ENCODE results near the gene FRMPD1.

Gene FRMPD1

GRCh38 chr9:37787059-37787458, 136.3 kb downstream of the FRMPD1 start:
- Histone ChIP-seq H3K9me3 (replicated peaks; ENCODE audit: insufficient read depth, low read length) (no peaks in the 10 kb centered on the region), H3K9ac (ENCODE audit: low read length) (no peak overlapping the region), H3K27ac (ENCODE audit: low read length) (no peak overlapping the region), H3K27me3 (replicated peaks; ENCODE audit: insufficient read depth, low read length) (no peaks in the 10 kb centered on the region), H4K20me1 (ENCODE audit: insufficient read depth, low read length) (no peaks in the 10 kb centered on the region), H3K36me3 (replicated peaks; ENCODE audit: insufficient read depth, low read length) (no peaks in the 10 kb centered on the region; the same call in 1 of the 2 replicates), H3K4me1 (ENCODE audit: low read length) (peaks cover 7% of the 10 kb centered on the region; the same call in 1 of the 2 replicates), H2AFZ (ENCODE audit: low read length) (no peak overlapping the region), H3K4me2 (ENCODE audit: low read depth, low read length) (no peak overlapping the region), H3K4me3 (ENCODE audit: low read length) (no peak overlapping the region), H3K79me2 (ENCODE audit: low read length) (peaks cover 32% of the 10 kb centered on the region), H3K9me2 (replicated peaks; ENCODE audit: insufficient read depth, low read length) (no peaks in the 10 kb centered on the region), H3F3A (ENCODE audit: insufficient read depth, low read length) (0 out of 2 replicates have a peak, but pooled peaks cover 6% of the 10 kb centered on the region)
- no peak for TF ChIP-seq EZH2 (optimal IDR thresholded peaks at IDR 0.05; ENCODE audit: low read depth, low read length)
- no peak for DNase-seq

GRCh38 chr9:37788332-37788731, 137.6 kb downstream of the FRMPD1 start:
- H3K4me3 ChIP-seq (ENCODE audit: low read length), result no peak overlapping the region
- TF ChIP-seq, protein P1, sequence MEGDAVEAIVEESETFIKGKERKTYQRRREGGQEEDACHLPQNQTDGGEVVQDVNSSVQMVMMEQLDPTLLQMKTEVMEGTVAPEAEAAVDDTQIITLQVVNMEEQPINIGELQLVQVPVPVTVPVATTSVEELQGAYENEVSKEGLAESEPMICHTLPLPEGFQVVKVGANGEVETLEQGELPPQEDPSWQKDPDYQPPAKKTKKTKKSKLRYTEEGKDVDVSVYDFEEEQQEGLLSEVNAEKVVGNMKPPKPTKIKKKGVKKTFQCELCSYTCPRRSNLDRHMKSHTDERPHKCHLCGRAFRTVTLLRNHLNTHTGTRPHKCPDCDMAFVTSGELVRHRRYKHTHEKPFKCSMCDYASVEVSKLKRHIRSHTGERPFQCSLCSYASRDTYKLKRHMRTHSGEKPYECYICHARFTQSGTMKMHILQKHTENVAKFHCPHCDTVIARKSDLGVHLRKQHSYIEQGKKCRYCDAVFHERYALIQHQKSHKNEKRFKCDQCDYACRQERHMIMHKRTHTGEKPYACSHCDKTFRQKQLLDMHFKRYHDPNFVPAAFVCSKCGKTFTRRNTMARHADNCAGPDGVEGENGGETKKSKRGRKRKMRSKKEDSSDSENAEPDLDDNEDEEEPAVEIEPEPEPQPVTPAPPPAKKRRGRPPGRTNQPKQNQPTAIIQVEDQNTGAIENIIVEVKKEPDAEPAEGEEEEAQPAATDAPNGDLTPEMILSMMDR (IDR thresholded peaks at IDR 0.05; ENCODE audit: low read length), result no peak
- no peak for TF ChIP-seq EZH2 (optimal IDR thresholded peaks at IDR 0.05; ENCODE audit: low read depth, low read length)
- TF ChIP-seq EZH2phosphoT487 (IDR thresholded peaks at IDR 0.05; ENCODE audit: low read length), result no peak

DNA sequence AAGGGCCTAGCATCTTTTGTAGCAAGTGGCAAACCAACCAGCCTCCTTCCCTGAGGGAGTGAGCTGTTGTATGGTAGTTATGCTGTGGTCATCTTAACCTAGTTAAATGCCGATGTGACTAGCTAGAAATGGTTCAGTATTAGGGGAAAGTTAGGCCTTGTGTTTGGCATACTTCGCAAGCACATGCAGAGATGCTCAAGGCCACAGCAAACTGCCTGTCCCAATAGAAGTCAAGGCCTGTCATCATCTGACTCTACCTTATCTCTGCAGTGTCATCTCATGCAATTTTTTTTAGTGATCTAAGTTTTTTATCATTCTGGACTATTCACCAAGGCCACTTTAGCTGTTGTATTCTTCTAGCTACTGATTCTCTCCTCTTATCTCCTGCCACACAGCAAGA, 139.3 kb downstream of the FRMPD1 start:
- Histone ChIP-seq H3K36me3 (replicated peaks; ENCODE audit: insufficient read depth, low read length) (no peaks in the 10 kb centered on the region), H3K27me3 (replicated peaks; ENCODE audit: insufficient read depth, low read length) (no peaks in the 10 kb centered on the region), H3K4me1 (ENCODE audit: low read length) (no peaks in the 10 kb centered on the region), H3K9me3 (replicated peaks; ENCODE audit: insufficient read depth, low read length) (no peaks in the 10 kb centered on the region), H2AFZ (ENCODE audit: low read length) (no peak overlapping the region), H3K4me3 (ENCODE audit: low read length) (no peak overlapping the region), H3K4me2 (ENCODE audit: low read depth, low read length) (no peak overlapping the region), H3K9ac (ENCODE audit: low read length) (no peak overlapping the region), H3K9me2 (replicated peaks; ENCODE audit: insufficient read depth, low read length) (no peaks in the 10 kb centered on the region), H4K20me1 (ENCODE audit: insufficient read depth, low read length) (no peaks in the 10 kb centered on the region), H3K27ac (ENCODE audit: low read length) (no peak overlapping the region), H3K79me2 (ENCODE audit: low read length) (peaks cover 2% of the 10 kb centered on the region; the same call in 1 of the 2 replicates), H3F3A (ENCODE audit: insufficient read depth, low read length) (0 out of 2 replicates have a peak, but pooled peaks cover 2% of the 10 kb centered on the region)
- TF ChIP-seq, protein P1 (IDR thresholded peaks at IDR 0.05; ENCODE audit: low read length), result no peak
- TF ChIP-seq EZH2phosphoT487 (IDR thresholded peaks at IDR 0.05; ENCODE audit: low read length) (no peak), EZH2 (optimal IDR thresholded peaks at IDR 0.05; ENCODE audit: low read depth, low read length) (no peak)
- DNase-seq, result no peak

More at GRCh38 chr9:37788332-37788731, 137.6 kb downstream of the FRMPD1 start:
- Histone ChIP-seq H3K9ac (ENCODE audit: low read length) (no peak overlapping the region), H3K9me3 (replicated peaks; ENCODE audit: insufficient read depth, low read length) (no peaks in the 10 kb centered on the region), H3K79me2 (ENCODE audit: low read length) (peaks cover 19% of the 10 kb centered on the region), H3K27ac (ENCODE audit: low read length) (no peak overlapping the region), H3K4me2 (ENCODE audit: low read depth, low read length) (no peak overlapping the region), H3K4me1 (ENCODE audit: low read length) (peaks cover 1% of the 10 kb centered on the region; the same call in 1 of the 2 replicates), H4K20me1 (ENCODE audit: insufficient read depth, low read length) (no peaks in the 10 kb centered on the region), H2AFZ (ENCODE audit: low read length) (no peak overlapping the region), H3K36me3 (replicated peaks; ENCODE audit: insufficient read depth, low read length) (no peaks in the 10 kb centered on the region), H3K27me3 (replicated peaks; ENCODE audit: insufficient read depth, low read length) (no peaks in the 10 kb centered on the region), H3K9me2 (replicated peaks; ENCODE audit: insufficient read depth, low read length) (no peaks in the 10 kb centered on the region), H3F3A (ENCODE audit: insufficient read depth, low read length) (0 out of 2 replicates have a peak, but pooled peaks cover 6% of the 10 kb centered on the region)
- DNase-seq, result no peak

- H3K27me3 ChIP-seq (replicated peaks; ENCODE audit: insufficient read depth, low read length), result no peaks in the 10 kb centered on the region
- no peak overlapping the region for H3K27ac ChIP-seq (ENCODE audit: low read length)
- no peaks in the 10 kb centered on the region for H4K20me1 ChIP-seq (ENCODE audit: insufficient read depth, low read length)
- no peaks in the 10 kb centered on the region for H3K36me3 ChIP-seq (replicated peaks; ENCODE audit: insufficient read depth, low read length)
- no peak overlapping the region for H2AFZ ChIP-seq (ENCODE audit: low read length)
- no peaks in the 10 kb centered on the region for H3K4me1 ChIP-seq (ENCODE audit: low read length)
- H3K4me2 ChIP-seq (ENCODE audit: low read depth, low read length), result no peak overlapping the region
- no peak overlapping the region for H3K9ac ChIP-seq (ENCODE audit: low read length)
- no peak for DNase-seq
- H3K9me2 ChIP-seq (replicated peaks; ENCODE audit: insufficient read depth, low read length), result no peaks in the 10 kb centered on the region
- no peaks in the 10 kb centered on the region for H3K9me3 ChIP-seq (replicated peaks; ENCODE audit: insufficient read depth, low read length)
- no peaks in the 10 kb centered on the region for H3F3A ChIP-seq (ENCODE audit: insufficient read depth, low read length)
- H3K79me2 ChIP-seq (ENCODE audit: low read length), result no peaks in the 10 kb centered on the region
- TF ChIP-seq, protein P1 (IDR thresholded peaks at IDR 0.05; ENCODE audit: low read length), result no peak
- no peak overlapping the region for H3K4me3 ChIP-seq (ENCODE audit: low read length)
Observed at GRCh38 chr9:37792122-37792521, 141.4 kb downstream of the FRMPD1 start.
